ENCODE data around the gene ACSL4. TPM values are rescaled to one million over a fixed set of nuclear protein-coding genes. Genes with fewer than 3 reads are reported as not detected.

ACSL4 gene
- polyA plus RNA-seq, 3 donors = 17.9 to 40.9 (median 31.2) TPM

DNA sequence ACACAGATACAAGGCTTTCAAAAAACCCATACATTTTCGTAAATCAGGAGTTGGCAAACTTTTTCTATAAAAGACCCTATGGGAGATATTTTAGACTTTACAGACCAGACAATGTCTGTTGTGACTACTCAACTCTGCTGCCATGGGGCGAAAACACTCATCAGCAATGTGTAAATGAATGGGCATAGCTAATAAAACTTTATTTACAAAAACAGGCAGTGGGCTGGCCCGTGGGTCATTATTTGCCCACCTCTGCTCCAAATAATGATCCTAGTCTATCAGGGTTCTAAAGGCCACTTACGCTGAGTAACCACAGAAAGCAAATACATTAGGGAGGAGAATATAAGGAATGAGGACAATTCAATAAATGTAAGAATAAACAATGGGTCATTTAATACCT lies 43.9 kb upstream of the ACSL4 start:
- Histone ChIP-seq H3K9ac (ENCODE audit: insufficient read depth, low read length, poor library complexity, severe bottlenecking) (no peak overlapping the region), H3K27me3 (ENCODE audit: control insufficient read depth in 2 of 2, insufficient read depth in 2 of 2, low read length in 2 of 2) (no peaks in the 10 kb centered on the region), H3K4me1 (ENCODE audit: control insufficient read depth in 1 of 2, insufficient read depth in 2 of 2, low read length in 2 of 2) (peaks cover 4 to 11% of the 10 kb centered on the region in 2 donors), H2AFZ (ENCODE audit: insufficient read depth, low read depth, low read length, poor library complexity, severe bottlenecking) (no peak overlapping the region), H3K9me3 (replicated peaks in 1 of 2; ENCODE audit: control insufficient read depth in 1 of 2, insufficient read depth in 1 of 2, low read length in 2 of 2) (no peaks in the 10 kb centered on the region), H3K4me2 (replicated peaks; ENCODE audit: extremely low read depth, low read length, poor library complexity, severe bottlenecking) (no peak overlapping the region), H3K27ac (ENCODE audit: low read depth in 1 of 2, low read length in 2 of 2) (no peak overlapping the region), H4K20me1 (ENCODE audit: insufficient read depth, low read length) (no peaks in the 10 kb centered on the region), H3K4me3 (replicated peaks in 1 of 3; ENCODE audit: low read depth in 2 of 3, low read length in 3 of 3) (no peak overlapping the region), H3K79me2 (ENCODE audit: insufficient read depth, low read length) (no peaks in the 10 kb centered on the region), H3K36me3 (replicated peaks in 1 of 2; ENCODE audit: control insufficient read depth in 1 of 2, insufficient read depth in 2 of 2, low read length in 2 of 2) (no peaks in the 10 kb centered on the region)
- WGBS (ENCODE audit: insufficient coverage) = no CpG with 5 or more reads among the region's 4 CpGs
- H3K36me3 Mint-ChIP-seq = no peaks in the 10 kb centered on the region
- no peak overlapping the region for H3K27ac Mint-ChIP-seq
- TF ChIP-seq, protein P1, sequence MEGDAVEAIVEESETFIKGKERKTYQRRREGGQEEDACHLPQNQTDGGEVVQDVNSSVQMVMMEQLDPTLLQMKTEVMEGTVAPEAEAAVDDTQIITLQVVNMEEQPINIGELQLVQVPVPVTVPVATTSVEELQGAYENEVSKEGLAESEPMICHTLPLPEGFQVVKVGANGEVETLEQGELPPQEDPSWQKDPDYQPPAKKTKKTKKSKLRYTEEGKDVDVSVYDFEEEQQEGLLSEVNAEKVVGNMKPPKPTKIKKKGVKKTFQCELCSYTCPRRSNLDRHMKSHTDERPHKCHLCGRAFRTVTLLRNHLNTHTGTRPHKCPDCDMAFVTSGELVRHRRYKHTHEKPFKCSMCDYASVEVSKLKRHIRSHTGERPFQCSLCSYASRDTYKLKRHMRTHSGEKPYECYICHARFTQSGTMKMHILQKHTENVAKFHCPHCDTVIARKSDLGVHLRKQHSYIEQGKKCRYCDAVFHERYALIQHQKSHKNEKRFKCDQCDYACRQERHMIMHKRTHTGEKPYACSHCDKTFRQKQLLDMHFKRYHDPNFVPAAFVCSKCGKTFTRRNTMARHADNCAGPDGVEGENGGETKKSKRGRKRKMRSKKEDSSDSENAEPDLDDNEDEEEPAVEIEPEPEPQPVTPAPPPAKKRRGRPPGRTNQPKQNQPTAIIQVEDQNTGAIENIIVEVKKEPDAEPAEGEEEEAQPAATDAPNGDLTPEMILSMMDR (IDR thresholded peaks at IDR 0.05) = no peak
- intact Hi-C loops (cut with micrococcal nuclease) = no loop called here
- H3K4me1 Mint-ChIP-seq = peaks cover 12% of the 10 kb centered on the region
- DNase-seq = no peak
- no peaks in the 10 kb centered on the region for H3K9me3 Mint-ChIP-seq
- peaks cover 0 to 8% (median 2%) of the 10 kb centered on the region in 3 donors for H3K27me3 Mint-ChIP-seq (ENCODE audit: low read depth in 3 of 3)
- no peak overlapping the region for H3K4me3 Mint-ChIP-seq

DNA sequence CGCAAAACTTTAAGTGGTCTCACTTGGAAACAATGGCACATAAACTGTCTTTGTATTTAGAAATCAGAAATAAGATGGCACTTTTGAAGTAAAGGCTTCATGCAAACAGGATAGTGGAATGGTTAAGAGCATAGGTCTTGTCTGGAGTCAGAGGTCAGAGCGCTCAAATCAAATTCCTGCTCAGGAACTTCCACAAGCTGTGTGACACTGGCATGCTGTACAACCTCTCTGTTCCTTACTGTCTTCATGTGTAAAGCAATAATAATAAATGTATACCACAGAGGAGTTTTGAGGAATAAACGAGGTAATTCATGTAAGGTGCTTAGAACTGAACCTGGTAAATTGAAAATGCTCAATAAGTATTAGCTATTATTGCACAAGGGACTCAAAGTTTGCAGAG lies 43.4 kb upstream of the ACSL4 start:
- no CpG with 5 or more reads among the region's 3 CpGs for WGBS (ENCODE audit: insufficient coverage)
- no peak overlapping the region for H3K4me2 ChIP-seq (replicated peaks; ENCODE audit: extremely low read depth, low read length, poor library complexity, severe bottlenecking)
- intact Hi-C loops (cut with micrococcal nuclease) = no loop called here
- H3K9me3 ChIP-seq (replicated peaks in 1 of 2; ENCODE audit: control insufficient read depth in 1 of 2, insufficient read depth in 1 of 2, low read length in 2 of 2) = no peaks in the 10 kb centered on the region
- no peaks in the 10 kb centered on the region for H3K36me3 Mint-ChIP-seq
- no peak overlapping the region for H3K27ac ChIP-seq (ENCODE audit: low read depth in 1 of 2, low read length in 2 of 2)
- H3K79me2 ChIP-seq (ENCODE audit: insufficient read depth, low read length) = no peaks in the 10 kb centered on the region
- H3K27me3 ChIP-seq (ENCODE audit: control insufficient read depth in 2 of 2, insufficient read depth in 2 of 2, low read length in 2 of 2) = no peaks in the 10 kb centered on the region
- H3K4me1 Mint-ChIP-seq = peaks cover 14% of the 10 kb centered on the region
- H3K4me3 ChIP-seq (replicated peaks in 1 of 3; ENCODE audit: low read depth in 2 of 3, low read length in 3 of 3) = no peak overlapping the region
- no peaks in the 10 kb centered on the region for H3K9me3 Mint-ChIP-seq
- H2AFZ ChIP-seq (ENCODE audit: insufficient read depth, low read depth, low read length, poor library complexity, severe bottlenecking) = no peak overlapping the region
- no peak for DNase-seq
- no peak overlapping the region for H3K4me3 Mint-ChIP-seq
- H3K9ac ChIP-seq (ENCODE audit: insufficient read depth, low read length, poor library complexity, severe bottlenecking) = no peak overlapping the region
- H3K36me3 ChIP-seq (replicated peaks in 1 of 2; ENCODE audit: control insufficient read depth in 1 of 2, insufficient read depth in 2 of 2, low read length in 2 of 2) = no peaks in the 10 kb centered on the region
- TF ChIP-seq, protein P1 (IDR thresholded peaks at IDR 0.05) = no peak
- peaks cover 0 to 12% (median 2%) of the 10 kb centered on the region in 3 donors for H3K27me3 Mint-ChIP-seq (ENCODE audit: low read depth in 3 of 3)
- H3K4me1 ChIP-seq (ENCODE audit: control insufficient read depth in 1 of 2, insufficient read depth in 2 of 2, low read length in 2 of 2) = peaks cover 4 to 11% of the 10 kb centered on the region in 2 donors
- no peak overlapping the region for H3K27ac Mint-ChIP-seq
- no peaks in the 10 kb centered on the region for H4K20me1 ChIP-seq (ENCODE audit: insufficient read depth, low read length)

Data from CD14-positive monocyte (primary cell).